Progenitor cell of endocrine pancreas (in vitro differentiated cells): ENCODE measurements around the gene TMA7B. TPM values are rescaled to one million over a fixed set of nuclear protein-coding genes. Genes with fewer than 3 reads are reported as not detected.

ENCODE experiments used
- DNase-seq: peaks from one replicate; pipeline ENCODE4 v3.0.0; 2021; ENCODE audit warnings: low spot score; ENCODE audit not compliant: unreplicated experiment
- H3K27ac Mint-ChIP-seq: 2 replicates; pipeline ENCODE4 v1.8.0; 2021; ENCODE audit warnings: mild to moderate bottlenecking, moderate library complexity, mixed read lengths
- H3K27me3 Mint-ChIP-seq: 2 replicates; pipeline ENCODE4 v1.8.0; 2021; ENCODE audit warnings: mixed read lengths
- H3K36me3 Mint-ChIP-seq: 2 replicates; pipeline ENCODE4 v1.8.0; 2022; ENCODE audit warnings: mixed read lengths; ENCODE audit not compliant: insufficient read depth
- H3K4me1 Mint-ChIP-seq: 2 replicates; pipeline ENCODE4 v1.8.0; 2021; ENCODE audit warnings: low read depth, mixed read lengths
- H3K4me3 Mint-ChIP-seq: 2 replicates; pipeline ENCODE4 v1.8.0; 2021; ENCODE audit warnings: low read depth, mild to moderate bottlenecking, moderate library complexity, mixed read lengths
- H3K9me3 Mint-ChIP-seq: 2 replicates; pipeline ENCODE4 v1.8.0; 2021; ENCODE audit warnings: low read depth, mixed read lengths
- total RNA-seq: library from RNA; stranded (reverse); gene quantifications from 2 replicates; pipeline ENCODE4 v1.2.1, GENCODE V29; 2021
- TF ChIP-seq, protein P1 (sequence below): fragments of 200-600 bp; sonication (generic); IDR thresholded peaks from one replicate; pipeline ENCODE4 v1.5.0; 2021; ENCODE audit warnings: antibody characterized with exemption, mild to moderate bottlenecking; ENCODE audit not compliant: unreplicated experiment

The TMA7B gene
- total RNA-seq, 1 donor from 2014 or later: not detected

DNA sequence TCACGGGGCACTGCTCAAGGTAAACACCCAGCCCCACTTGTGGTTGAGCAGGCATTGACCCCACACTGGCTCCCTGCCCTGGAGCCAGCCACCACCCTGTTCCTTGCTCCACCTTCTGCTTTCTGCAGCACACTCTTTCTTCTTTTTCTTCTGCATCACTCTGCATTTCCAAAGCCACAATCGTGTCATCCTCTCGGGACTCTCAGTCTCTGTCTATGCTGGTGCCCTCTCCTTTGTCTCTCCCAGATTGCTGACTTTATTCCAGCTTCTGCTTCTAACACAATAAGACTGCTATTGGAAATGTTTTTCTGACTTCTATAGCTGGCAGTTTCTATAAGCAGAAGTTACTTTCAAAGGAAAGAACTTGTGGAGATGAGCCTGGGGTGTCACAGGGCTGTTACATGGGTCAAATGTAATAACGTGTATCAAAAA is 44.9 kb upstream of the TMA7B start:
- no peak overlapping the region for H3K27ac Mint-ChIP-seq
- no peaks in the 10 kb centered on the region for H3K36me3 Mint-ChIP-seq
- no peaks in the 10 kb centered on the region for H3K4me1 Mint-ChIP-seq

DNA sequence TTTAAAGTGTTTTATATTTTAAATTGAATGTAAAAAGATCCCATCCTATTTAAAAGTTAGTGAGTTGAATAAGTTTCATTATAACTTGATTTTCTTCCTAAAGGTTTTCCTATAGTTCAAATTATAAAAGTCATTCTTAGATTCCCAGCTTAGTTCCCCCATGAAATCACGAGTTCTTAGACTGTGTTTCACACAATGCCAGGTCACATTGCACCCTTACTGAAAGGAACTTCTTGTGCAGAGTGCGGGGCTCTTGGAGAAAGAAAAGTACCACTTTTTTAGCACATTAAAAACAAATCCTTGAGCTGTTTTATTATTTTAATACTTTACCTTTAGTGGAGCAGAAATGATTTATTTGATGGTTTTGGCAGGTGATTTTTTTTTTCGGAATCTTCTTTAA is 43.7 kb upstream of the TMA7B start:
- peaks cover 20% of the 10 kb centered on the region for H3K27me3 Mint-ChIP-seq
- H3K36me3 Mint-ChIP-seq: no peaks in the 10 kb centered on the region
- H3K4me3 Mint-ChIP-seq: no peak overlapping the region
- TF ChIP-seq, protein P1, sequence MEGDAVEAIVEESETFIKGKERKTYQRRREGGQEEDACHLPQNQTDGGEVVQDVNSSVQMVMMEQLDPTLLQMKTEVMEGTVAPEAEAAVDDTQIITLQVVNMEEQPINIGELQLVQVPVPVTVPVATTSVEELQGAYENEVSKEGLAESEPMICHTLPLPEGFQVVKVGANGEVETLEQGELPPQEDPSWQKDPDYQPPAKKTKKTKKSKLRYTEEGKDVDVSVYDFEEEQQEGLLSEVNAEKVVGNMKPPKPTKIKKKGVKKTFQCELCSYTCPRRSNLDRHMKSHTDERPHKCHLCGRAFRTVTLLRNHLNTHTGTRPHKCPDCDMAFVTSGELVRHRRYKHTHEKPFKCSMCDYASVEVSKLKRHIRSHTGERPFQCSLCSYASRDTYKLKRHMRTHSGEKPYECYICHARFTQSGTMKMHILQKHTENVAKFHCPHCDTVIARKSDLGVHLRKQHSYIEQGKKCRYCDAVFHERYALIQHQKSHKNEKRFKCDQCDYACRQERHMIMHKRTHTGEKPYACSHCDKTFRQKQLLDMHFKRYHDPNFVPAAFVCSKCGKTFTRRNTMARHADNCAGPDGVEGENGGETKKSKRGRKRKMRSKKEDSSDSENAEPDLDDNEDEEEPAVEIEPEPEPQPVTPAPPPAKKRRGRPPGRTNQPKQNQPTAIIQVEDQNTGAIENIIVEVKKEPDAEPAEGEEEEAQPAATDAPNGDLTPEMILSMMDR: no peak
- H3K9me3 Mint-ChIP-seq: no peaks in the 10 kb centered on the region
- no peak overlapping the region for H3K27ac Mint-ChIP-seq
- no peak for DNase-seq
- no peaks in the 10 kb centered on the region for H3K4me1 Mint-ChIP-seq

More for the DNA sequence above, 44.9 kb upstream of the TMA7B start:
- TF ChIP-seq, protein P1: no peak
- no peaks in the 10 kb centered on the region for H3K9me3 Mint-ChIP-seq
- no peak overlapping the region for H3K4me3 Mint-ChIP-seq
- no peak for DNase-seq
- peaks cover 20% of the 10 kb centered on the region for H3K27me3 Mint-ChIP-seq

DNA sequence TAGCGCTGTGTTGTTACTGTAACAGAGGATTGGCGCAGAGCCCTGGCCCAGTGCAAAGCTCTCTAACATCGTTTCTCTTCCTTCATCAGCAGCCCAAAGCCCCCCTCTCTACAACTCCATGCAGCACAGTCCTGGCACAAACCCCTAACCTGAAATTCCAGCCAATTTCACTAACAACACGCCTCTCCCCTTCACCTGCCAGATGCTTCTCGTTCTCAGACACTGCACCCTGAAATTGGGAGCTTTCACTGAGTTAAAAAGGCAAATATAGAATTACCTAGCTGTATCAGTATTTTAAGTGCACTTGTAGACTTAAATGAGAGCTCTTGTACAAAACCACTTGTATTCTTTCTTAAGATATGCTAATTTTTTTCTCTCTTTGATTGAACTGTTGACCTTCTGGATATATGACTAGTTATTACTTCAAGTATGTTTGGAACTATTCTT is 43.0 kb upstream of the TMA7B start:
- TF ChIP-seq, protein P1: no peak
- Mint-ChIP-seq H3K27me3 (peaks cover 20% of the 10 kb centered on the region), H3K36me3 (no peaks in the 10 kb centered on the region), H3K27ac (no peak overlapping the region), H3K9me3 (no peaks in the 10 kb centered on the region), H3K4me3 (no peak overlapping the region), H3K4me1 (no peaks in the 10 kb centered on the region)
- no peak for DNase-seq

DNA sequence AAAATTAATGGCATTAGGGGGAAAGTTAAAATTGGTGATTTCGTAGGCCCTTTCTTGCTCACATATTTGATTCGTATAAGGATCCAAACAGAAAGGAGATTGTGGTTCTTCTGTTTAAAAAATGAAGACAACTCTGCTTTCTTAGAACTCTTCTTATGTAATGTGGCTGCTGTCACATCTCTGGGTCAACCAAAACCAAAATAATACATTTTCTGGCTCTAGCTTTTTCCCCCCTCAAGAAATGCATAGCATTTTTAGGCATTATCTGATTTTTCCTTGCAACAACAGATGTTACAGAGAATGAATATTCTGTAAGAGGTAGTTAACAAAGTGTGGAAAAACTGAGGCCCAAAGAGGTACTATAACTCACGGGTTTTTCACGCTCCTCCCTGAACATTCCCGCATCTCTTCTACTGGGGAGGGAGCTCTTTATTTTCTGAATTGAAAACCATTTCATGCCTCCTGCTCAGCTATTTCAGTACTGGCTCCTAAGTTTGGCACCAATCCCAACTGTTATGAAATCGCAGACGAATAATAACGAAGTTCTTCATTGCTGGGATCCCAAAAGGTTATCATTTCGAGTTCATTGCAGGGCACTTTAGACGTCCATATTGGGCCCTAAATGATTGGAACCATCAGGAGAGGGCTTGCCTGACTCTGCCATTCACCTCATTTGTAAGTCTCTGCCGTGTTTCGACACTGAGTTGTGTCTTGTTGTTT is 42.3 kb upstream of the TMA7B start:
- Mint-ChIP-seq H3K9me3 (no peaks in the 10 kb centered on the region), H3K27me3 (peaks cover 23% of the 10 kb centered on the region), H3K27ac (no peak overlapping the region), H3K4me1 (no peaks in the 10 kb centered on the region), H3K4me3 (no peak overlapping the region), H3K36me3 (no peaks in the 10 kb centered on the region)
- no peak for DNase-seq
- TF ChIP-seq, protein P1: no peak

DNA sequence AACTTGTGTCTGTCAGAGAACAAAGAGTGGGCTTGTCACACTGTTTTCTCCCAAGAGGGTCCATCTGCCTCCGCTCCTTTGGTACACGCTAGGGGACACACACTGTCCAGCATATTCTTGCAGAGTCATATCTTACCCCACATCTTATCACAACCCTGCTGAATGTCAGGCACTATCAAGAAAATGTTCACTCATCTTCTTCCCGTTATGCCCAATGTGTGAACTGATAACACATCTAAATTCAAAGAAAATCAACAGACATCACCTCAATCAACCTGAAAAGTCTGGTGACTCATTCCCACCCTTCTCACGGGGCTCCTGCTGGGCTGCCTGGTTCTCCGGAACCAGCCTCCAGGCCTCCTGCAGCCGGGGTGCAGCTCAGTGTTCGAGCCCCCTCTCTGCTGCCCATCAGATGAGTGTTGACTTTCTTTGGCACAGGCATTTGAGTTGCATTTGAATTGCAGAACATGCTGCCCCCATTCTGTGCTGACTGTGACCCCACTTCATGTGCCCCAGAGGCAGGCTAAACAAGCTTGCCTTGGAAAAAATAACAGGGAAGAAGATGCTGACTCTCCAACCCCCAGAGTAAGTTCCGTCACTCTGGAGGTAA is 40.0 kb upstream of the TMA7B start:
- no peak for DNase-seq
- Mint-ChIP-seq H3K27ac (no peak overlapping the region), H3K36me3 (no peaks in the 10 kb centered on the region), H3K4me1 (no peaks in the 10 kb centered on the region), H3K27me3 (peaks cover 14% of the 10 kb centered on the region), H3K9me3 (no peaks in the 10 kb centered on the region), H3K4me3 (no peak overlapping the region)
- TF ChIP-seq, protein P1: no peak
